WTC11 (cell line): ENCODE results near the gene ALG1L2. TPM values are rescaled to one million over a fixed set of nuclear protein-coding genes. Genes with fewer than 3 reads are reported as not detected.
"Not testable (repeated sequence)": the region's sequence is repeated elsewhere in the genome, so short reads cannot be mapped to it uniquely, and the experiment has no call there.

Experiments
- ATAC-seq: fragments of 200-7000 bp; cut with Tn5 transposase; 2 replicates; pipeline ENCODE4 v1.10.0; 2021; ENCODE audit warnings: mild to moderate bottlenecking, moderate library complexity
- CTCF ChIA-PET: fragments of 300-600 bp; sonication (Branson Sonifier 250); formaldehyde crosslinking; loops from one replicate; lab custom pipeline; 2021; ENCODE audit warnings: antibody characterized with exemption; lab: Charles Lee
- POLR2A ChIA-PET: fragments of 350-600 bp; sonication (Branson Sonifier 250); formaldehyde crosslinking; loops from one replicate; lab custom pipeline; 2021; ENCODE audit warnings: antibody characterized with exemption; lab: Charles Lee
- DNase-seq: peaks from one replicate; pipeline ENCODE4 v3.0.0; 2021; ENCODE audit warnings: low spot score
- H3K27ac Mint-ChIP-seq: 2 replicates; pipeline ENCODE4 v1.8.0; 2021; ENCODE audit warnings: mixed read lengths
- H3K27me3 Mint-ChIP-seq: 2 replicates; pipeline ENCODE4 v1.8.0; 2021; ENCODE audit warnings: low read depth, mild to moderate bottlenecking, moderate library complexity, mixed read lengths
- H3K36me3 Mint-ChIP-seq: 2 replicates; pipeline ENCODE4 v1.8.0; 2021; ENCODE audit warnings: mixed read lengths
- H3K4me1 Mint-ChIP-seq: 2 replicates; pipeline ENCODE4 v1.8.0; 2022; ENCODE audit warnings: mixed read lengths
- H3K4me3 Mint-ChIP-seq: 2 replicates; pipeline ENCODE4 v1.8.0; 2021; ENCODE audit warnings: mild to moderate bottlenecking, moderate library complexity, mixed read lengths
- H3K9me3 Mint-ChIP-seq: 2 replicates; pipeline ENCODE4 v1.8.0; 2021; ENCODE audit warnings: mixed read lengths
- FOXK1 ChIP-seq: sonication (generic); formaldehyde crosslinking; IDR thresholded peaks from 2 replicates; pipeline ENCODE4 v1.8.0; 2022; ENCODE audit warnings: mild to moderate bottlenecking, moderate library complexity, missing genetic modification reagents
- MXD4 ChIP-seq: fragments of 250-450 bp; sonication (Bioruptor Pico); IDR thresholded peaks from 2 replicates; pipeline ENCODE4 v1.8.0; 2021; ENCODE audit warnings: mild to moderate bottlenecking, moderate library complexity, borderline replicate concordance
- NFE2L1 ChIP-seq: sonication (generic); formaldehyde crosslinking; IDR thresholded peaks from 2 replicates; pipeline ENCODE4 v1.8.1; 2023; ENCODE audit warnings: missing genetic modification reagents
- ZNF232 ChIP-seq: sonication (generic); formaldehyde crosslinking; IDR thresholded peaks from 2 replicates; pipeline ENCODE4 v1.8.0; 2022; ENCODE audit warnings: mild to moderate bottlenecking, missing genetic modification reagents
- total RNA-seq: library from RNA; stranded (reverse); gene quantifications from 3 replicates; pipeline ENCODE4 v1.2.3, GENCODE V29; 2021
- TF ChIP-seq, protein P1 (sequence below): fragments of 250-450 bp; sonication (Bioruptor Pico); IDR thresholded peaks from 2 replicates; pipeline ENCODE4 v1.9.0; 2021; ENCODE audit warnings: mild to moderate bottlenecking, borderline replicate concordance

Gene ALG1L2
- total RNA-seq, 1 experiment from 2014 or later, result 2.1 TPM

DNA sequence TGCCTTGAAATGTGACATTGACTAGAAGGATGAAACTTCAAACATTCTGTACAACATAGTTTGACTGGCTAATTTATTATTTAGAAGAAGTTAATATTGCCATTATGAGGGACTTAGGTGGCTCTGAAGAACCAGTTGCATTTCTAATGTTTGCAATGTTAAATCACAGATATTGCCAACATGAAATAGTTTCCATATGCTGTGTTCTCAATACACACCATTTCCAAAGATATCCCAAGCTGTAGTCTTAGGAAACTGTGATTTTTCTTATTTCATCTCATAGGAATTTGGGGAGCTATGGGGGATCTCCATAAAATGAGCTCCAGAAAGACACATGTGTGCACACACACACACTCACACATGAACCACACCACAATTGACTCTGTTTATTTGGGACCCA is 36.3 kb downstream of the ALG1L2 start (continued):
- TF ChIP-seq, protein P1, sequence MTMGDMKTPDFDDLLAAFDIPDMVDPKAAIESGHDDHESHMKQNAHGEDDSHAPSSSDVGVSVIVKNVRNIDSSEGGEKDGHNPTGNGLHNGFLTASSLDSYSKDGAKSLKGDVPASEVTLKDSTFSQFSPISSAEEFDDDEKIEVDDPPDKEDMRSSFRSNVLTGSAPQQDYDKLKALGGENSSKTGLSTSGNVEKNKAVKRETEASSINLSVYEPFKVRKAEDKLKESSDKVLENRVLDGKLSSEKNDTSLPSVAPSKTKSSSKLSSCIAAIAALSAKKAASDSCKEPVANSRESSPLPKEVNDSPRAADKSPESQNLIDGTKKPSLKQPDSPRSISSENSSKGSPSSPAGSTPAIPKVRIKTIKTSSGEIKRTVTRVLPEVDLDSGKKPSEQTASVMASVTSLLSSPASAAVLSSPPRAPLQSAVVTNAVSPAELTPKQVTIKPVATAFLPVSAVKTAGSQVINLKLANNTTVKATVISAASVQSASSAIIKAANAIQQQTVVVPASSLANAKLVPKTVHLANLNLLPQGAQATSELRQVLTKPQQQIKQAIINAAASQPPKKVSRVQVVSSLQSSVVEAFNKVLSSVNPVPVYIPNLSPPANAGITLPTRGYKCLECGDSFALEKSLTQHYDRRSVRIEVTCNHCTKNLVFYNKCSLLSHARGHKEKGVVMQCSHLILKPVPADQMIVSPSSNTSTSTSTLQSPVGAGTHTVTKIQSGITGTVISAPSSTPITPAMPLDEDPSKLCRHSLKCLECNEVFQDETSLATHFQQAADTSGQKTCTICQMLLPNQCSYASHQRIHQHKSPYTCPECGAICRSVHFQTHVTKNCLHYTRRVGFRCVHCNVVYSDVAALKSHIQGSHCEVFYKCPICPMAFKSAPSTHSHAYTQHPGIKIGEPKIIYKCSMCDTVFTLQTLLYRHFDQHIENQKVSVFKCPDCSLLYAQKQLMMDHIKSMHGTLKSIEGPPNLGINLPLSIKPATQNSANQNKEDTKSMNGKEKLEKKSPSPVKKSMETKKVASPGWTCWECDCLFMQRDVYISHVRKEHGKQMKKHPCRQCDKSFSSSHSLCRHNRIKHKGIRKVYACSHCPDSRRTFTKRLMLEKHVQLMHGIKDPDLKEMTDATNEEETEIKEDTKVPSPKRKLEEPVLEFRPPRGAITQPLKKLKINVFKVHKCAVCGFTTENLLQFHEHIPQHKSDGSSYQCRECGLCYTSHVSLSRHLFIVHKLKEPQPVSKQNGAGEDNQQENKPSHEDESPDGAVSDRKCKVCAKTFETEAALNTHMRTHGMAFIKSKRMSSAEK (CRISPR knock-in tag), result no peak
- TF ChIP-seq FOXK1 (CRISPR knock-in tag), result no peak
- TF ChIP-seq MXD4 (CRISPR knock-in tag), result no peak
- TF ChIP-seq NFE2L1 (CRISPR knock-in tag), result no peak
- no peak for TF ChIP-seq ZNF232 (CRISPR knock-in tag)
- TF ChIP-seq, all 79 proteins: peak for 0

DNA sequence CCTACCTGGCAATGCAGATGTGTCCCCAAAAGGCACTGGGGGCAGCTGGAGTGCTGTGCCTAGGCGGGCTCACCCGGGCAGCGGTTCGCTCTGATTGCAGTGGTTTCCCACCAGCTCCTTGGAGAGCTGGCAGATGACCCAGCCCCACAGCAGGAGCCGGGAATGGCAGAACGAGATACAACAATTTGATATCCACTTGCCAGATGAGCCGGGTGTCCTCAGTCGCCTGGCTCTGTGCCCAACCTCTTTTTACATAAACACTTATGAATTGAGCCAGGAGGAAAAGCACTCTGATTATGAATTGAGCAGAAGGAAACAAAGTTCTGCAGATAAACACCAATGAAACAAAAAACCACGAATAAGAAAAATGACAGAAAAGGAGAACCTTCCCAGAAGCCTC is 38.2 kb downstream of the ALG1L2 start:
- H3K4me3 Mint-ChIP-seq, CTCF ChIA-PET, ATAC-seq, H3K36me3 Mint-ChIP-seq, H3K27ac Mint-ChIP-seq, H3K27me3 Mint-ChIP-seq, H3K9me3 Mint-ChIP-seq, H3K4me1 Mint-ChIP-seq, POLR2A ChIA-PET, DNase-seq: not testable (repeated sequence)

DNA sequence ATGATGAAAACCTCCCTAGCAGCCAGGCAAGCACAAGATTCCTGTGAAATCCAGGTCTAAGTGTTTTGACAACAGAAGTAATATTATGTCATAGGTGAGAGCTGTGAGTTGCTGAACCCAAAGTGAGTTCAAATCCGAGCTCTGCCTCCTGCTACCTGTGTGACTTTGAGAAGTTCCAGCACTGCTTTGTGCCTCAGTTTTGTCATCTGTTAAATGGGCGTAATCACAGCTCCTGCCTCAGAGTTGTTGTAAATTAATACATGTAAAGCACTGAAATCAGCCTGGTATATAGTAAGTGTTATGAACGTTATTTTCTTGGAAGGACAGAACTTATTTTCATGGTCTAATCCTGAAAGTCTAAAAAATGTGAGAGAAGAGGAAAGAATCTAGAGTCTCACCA is 38.7 kb downstream of the ALG1L2 start:
- CTCF ChIA-PET, POLR2A ChIA-PET, H3K4me3 Mint-ChIP-seq, H3K4me1 Mint-ChIP-seq, H3K36me3 Mint-ChIP-seq, DNase-seq, ATAC-seq, H3K9me3 Mint-ChIP-seq, H3K27ac Mint-ChIP-seq, H3K27me3 Mint-ChIP-seq: not testable (repeated sequence)

GRCh38 chr3:130122891-130123775 is 41.5 kb downstream of the ALG1L2 start:
- H3K9me3 Mint-ChIP-seq, POLR2A ChIA-PET, H3K4me3 Mint-ChIP-seq, H3K36me3 Mint-ChIP-seq, CTCF ChIA-PET, DNase-seq, H3K27me3 Mint-ChIP-seq, H3K4me1 Mint-ChIP-seq, H3K27ac Mint-ChIP-seq, ATAC-seq: not testable (repeated sequence)

DNA sequence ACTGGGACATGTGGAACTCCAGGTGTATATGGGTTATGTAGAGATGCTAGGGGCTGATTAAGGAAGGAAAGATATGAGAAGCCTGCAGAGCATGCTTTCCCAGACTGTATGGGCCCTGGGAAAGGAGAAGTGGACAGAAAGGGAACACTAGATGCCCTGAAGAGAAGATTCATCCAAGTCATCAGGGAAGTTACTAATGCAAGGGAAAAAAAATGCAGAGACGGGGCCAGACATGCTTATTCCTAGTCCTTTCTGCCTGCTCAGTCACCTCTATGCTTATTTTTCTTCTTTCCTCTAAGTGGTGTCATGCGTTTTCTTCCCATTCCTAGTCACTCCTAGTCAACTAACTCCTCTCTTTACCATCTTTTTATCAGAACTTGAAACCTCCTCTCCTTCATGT is 43.8 kb downstream of the ALG1L2 start:
- DNase-seq, H3K27me3 Mint-ChIP-seq, H3K4me1 Mint-ChIP-seq, H3K27ac Mint-ChIP-seq, CTCF ChIA-PET, H3K9me3 Mint-ChIP-seq, POLR2A ChIA-PET, ATAC-seq, H3K4me3 Mint-ChIP-seq, H3K36me3 Mint-ChIP-seq: not testable (repeated sequence)

DNA sequence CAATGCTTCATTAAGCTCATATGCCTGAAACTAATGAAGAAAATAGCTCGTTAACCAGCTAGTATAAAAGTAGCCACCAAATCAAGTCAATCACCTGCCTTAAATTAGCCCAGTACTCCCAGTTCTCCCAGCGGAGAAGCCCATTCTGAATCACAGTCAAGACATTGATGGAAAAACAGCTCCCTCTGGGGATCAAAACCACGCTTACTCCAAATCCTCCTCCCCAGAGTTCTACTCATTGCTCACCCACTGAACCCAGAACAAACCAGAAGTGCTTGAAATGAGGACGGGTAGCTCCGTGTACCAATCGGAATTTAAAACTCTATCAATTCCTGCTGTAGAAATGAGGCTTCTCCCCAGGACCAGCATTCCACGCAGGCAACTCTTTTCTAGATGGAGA is 54.7 kb downstream of the ALG1L2 start:
- H3K27me3 Mint-ChIP-seq, DNase-seq, H3K9me3 Mint-ChIP-seq, H3K36me3 Mint-ChIP-seq, H3K4me3 Mint-ChIP-seq, POLR2A ChIA-PET, ATAC-seq, H3K27ac Mint-ChIP-seq: not testable (repeated sequence)
- peaks cover 48% of the 10 kb centered on the region for H3K4me1 Mint-ChIP-seq
- CTCF ChIA-PET, result interaction anchor here (1.1 to 2.1 kb wide), 3 partner anchors 12 to 194 kb away, joined by 3 to 8 read pairs (median 3); no protein-coding TSS in a partner anchor

- CTCF ChIA-PET, result interaction anchor here (2.1 kb wide), 1 partner anchor 195 kb away, joined by 8 read pairs; no protein-coding TSS in a partner anchor
- H3K36me3 Mint-ChIP-seq, DNase-seq, H3K4me3 Mint-ChIP-seq, ATAC-seq, POLR2A ChIA-PET, H3K9me3 Mint-ChIP-seq, H3K27me3 Mint-ChIP-seq, H3K27ac Mint-ChIP-seq: not testable (repeated sequence)
- peaks cover 48% of the 10 kb centered on the region for H3K4me1 Mint-ChIP-seq
Observed at GRCh38 chr3:130137685-130138084, 56.1 kb downstream of the ALG1L2 start.

DNA sequence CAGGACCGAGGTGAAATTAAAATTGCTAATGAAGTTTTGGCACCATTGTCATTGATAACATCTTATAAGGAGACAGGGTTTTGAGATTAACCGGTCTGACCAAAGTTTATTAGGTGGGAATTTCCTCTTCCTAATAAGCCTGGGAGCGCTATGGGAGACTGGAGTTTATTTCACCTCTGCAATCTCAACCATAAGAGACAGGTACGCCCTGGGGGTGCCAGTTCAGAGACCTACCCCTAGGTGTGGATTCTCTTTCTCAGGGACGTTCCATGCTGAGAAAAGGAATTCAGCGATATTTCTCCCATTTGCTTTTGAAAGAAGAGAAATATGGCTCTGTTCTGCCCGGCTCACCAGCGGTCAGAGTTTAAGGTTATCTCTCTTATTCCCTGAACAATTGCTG is 57.4 kb downstream of the ALG1L2 start:
- peaks cover 50% of the 10 kb centered on the region for H3K4me1 Mint-ChIP-seq
- DNase-seq, POLR2A ChIA-PET, H3K9me3 Mint-ChIP-seq, CTCF ChIA-PET, H3K27ac Mint-ChIP-seq, H3K36me3 Mint-ChIP-seq, H3K27me3 Mint-ChIP-seq, H3K4me3 Mint-ChIP-seq, ATAC-seq: not testable (repeated sequence)

GRCh38 chr3:130140756-130141155 is 59.1 kb downstream of the ALG1L2 start:
- DNase-seq, H3K9me3 Mint-ChIP-seq, CTCF ChIA-PET, H3K27ac Mint-ChIP-seq, H3K4me3 Mint-ChIP-seq, POLR2A ChIA-PET, ATAC-seq, H3K27me3 Mint-ChIP-seq, H3K36me3 Mint-ChIP-seq: not testable (repeated sequence)
- peaks cover 57% of the 10 kb centered on the region for H3K4me1 Mint-ChIP-seq
